ENCODE measurements around the gene RFPL3.
A peak's percentile ranks its signal among the peaks of the same experiment; 100 is the strongest.
"Not testable (repeated sequence)": the region's sequence is repeated elsewhere in the genome, so short reads cannot be mapped to it uniquely, and the experiment has no call there.

The RFPL3 gene

GRCh38 chr22:32354360-32355351 lies 3.0 kb upstream of the RFPL3 start:
- DNase-seq: peak; percentile 54

- peak; percentile 54 for DNase-seq
These were observed 1.9 kb upstream of the RFPL3 start for GRCh38 chr22:32355760-32356159.

- not testable (repeated sequence) for DNase-seq
These were observed 2.4 kb downstream of the RFPL3 start for GRCh38 chr22:32360096-32360495.

GRCh38 chr22:32361257-32361656 lies 3.6 kb downstream of the RFPL3 start:
- no peak for DNase-seq

GRCh38 chr22:32364210-32364609 lies 6.5 kb downstream of the RFPL3 start:
- no peak for DNase-seq

- no peak for DNase-seq
These were observed 18.2 kb downstream of the RFPL3 start for GRCh38 chr22:32375678-32376450.

- no peak for DNase-seq
These were observed 19.0 kb downstream of the RFPL3 start for GRCh38 chr22:32376681-32377080.

GRCh38 chr22:32378707-32379272 lies 21.1 kb downstream of the RFPL3 start:
- DNase-seq: peak; percentile 75

GRCh38 chr22:32380991-32381390 lies 23.3 kb downstream of the RFPL3 start:
- no peak for DNase-seq

GRCh38 chr22:32385681-32386080 lies 28.0 kb downstream of the RFPL3 start:
- DNase-seq: no peak

GRCh38 chr22:32389685-32390084 lies 32.0 kb downstream of the RFPL3 start:
- no peak for DNase-seq

GRCh38 chr22:32395107-32395506 lies 37.4 kb downstream of the RFPL3 start:
- DNase-seq: no peak

- no peak for DNase-seq
These were observed 38.6 kb downstream of the RFPL3 start for GRCh38 chr22:32396255-32396654.

GRCh38 chr22:32396746-32397145 lies 39.1 kb downstream of the RFPL3 start:
- DNase-seq: no peak

GRCh38 chr22:32401486-32401885 lies 43.8 kb downstream of the RFPL3 start:
- no peak for DNase-seq

- no peak for DNase-seq
These were observed 46.4 kb downstream of the RFPL3 start for GRCh38 chr22:32404021-32404420.

GRCh38 chr22:32407312-32407711 lies 49.6 kb downstream of the RFPL3 start:
- DNase-seq: no peak

GRCh38 chr22:32407936-32408335 lies 50.3 kb downstream of the RFPL3 start:
- DNase-seq: no peak

- DNase-seq: no peak
These were observed 52.3 kb downstream of the RFPL3 start for GRCh38 chr22:32409977-32410376.

GRCh38 chr22:32410459-32410858 lies 52.8 kb downstream of the RFPL3 start:
- peak; percentile 58 for DNase-seq
